HFF-Myc (cell line): Measurements from ENCODE around the gene CXCL1.

Source experiments
- DNase-seq: peaks from one replicate; pipeline ENCODE4 v3.0.0-alpha.2; 2011; ENCODE audit warnings: low read depth; ENCODE audit errors: extremely low read depth
- H3K4me3 ChIP-seq: replicated peaks from 2 replicates; pipeline ENCODE4 v1.5.1; 2011; ENCODE audit warnings: low read depth, mild to moderate bottlenecking, control low read depth, low read length
- CTCF ChIP-seq: IDR thresholded peaks from 2 replicates; pipeline ENCODE4 v1.5.1; 2012; ENCODE audit warnings: mild to moderate bottlenecking, low read depth, low read length, control low read depth; ENCODE audit errors: missing control alignments

Gene CXCL1

GRCh38 chr4:73869130-73870055 is at the start of gene CXCL1:
Gene CXCL1 (plus strand): TSS chr4:73869393. CDS start chr4:73869471, 78 bp downstream.
- H3K4me3 ChIP-seq = peak within 1 kb of the TSS; percentile 58

GRCh38 chr4:73821325-73821724 is 47.9 kb upstream of the CXCL1 start:
- H3K4me3 ChIP-seq = no peak overlapping the region
- no peak for DNase-seq
- no peak for TF ChIP-seq CTCF

More at GRCh38 chr4:73869130-73870055, at the start of gene CXCL1:
- TF ChIP-seq CTCF = no peak
- DNase-seq = no peak

- DNase-seq = no peak
- no peak overlapping the region for H3K4me3 ChIP-seq
- no peak for TF ChIP-seq CTCF
Observed at GRCh38 chr4:73822389-73822788, 46.8 kb upstream of the CXCL1 start.

GRCh38 chr4:73822812-73823504 is 46.2 kb upstream of the CXCL1 start:
- no peak for DNase-seq
- H3K4me3 ChIP-seq = no peak overlapping the region
- no peak for TF ChIP-seq CTCF

GRCh38 chr4:73823760-73824159 is 45.4 kb upstream of the CXCL1 start:
- no peak for TF ChIP-seq CTCF
- DNase-seq = no peak
- H3K4me3 ChIP-seq = no peak overlapping the region

GRCh38 chr4:73828956-73829355 is 40.2 kb upstream of the CXCL1 start:
- no peak overlapping the region for H3K4me3 ChIP-seq
- no peak for DNase-seq
- no peak for TF ChIP-seq CTCF
